ENCODE data around the gene RNF2.

Gene RNF2

DNA sequence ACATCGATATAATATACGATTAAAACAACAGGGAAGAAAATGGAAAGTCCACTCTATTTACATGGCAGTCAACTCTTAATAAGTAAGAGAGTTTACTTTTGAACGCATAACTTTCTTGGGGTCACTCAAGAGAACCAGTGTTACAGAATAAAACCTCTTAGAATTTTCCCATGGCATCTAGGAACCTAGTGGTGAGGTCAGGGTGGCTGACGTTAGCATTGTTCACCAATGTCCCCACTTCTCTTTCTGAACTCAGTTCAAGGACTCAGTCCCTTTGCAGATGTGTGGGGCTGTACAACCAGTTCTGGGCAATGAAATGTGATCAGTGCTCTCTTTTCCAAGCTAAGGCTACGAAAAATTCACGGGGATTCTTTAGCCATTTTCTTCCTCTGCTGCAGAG lies 2.6 kb upstream of the RNF2 start:
- Histone ChIP-seq H3K27ac (replicated peaks) (no peak overlapping the region), H3K4me3 (replicated peaks; ENCODE audit: insufficient read depth, low read length) (no peak overlapping the region), H3K27me3 (ENCODE audit: insufficient read depth, poor library complexity, severe bottlenecking) (no peaks in the 10 kb centered on the region)
- no peak for DNase-seq (ENCODE audit: low read depth in 1 of 2, low spot score in 1 of 2)
- TF ChIP-seq SPI1 (IDR thresholded peaks at IDR 0.05; ENCODE audit: borderline replicate concordance, low read depth) = no peak
- TF ChIP-seq, protein P1, sequence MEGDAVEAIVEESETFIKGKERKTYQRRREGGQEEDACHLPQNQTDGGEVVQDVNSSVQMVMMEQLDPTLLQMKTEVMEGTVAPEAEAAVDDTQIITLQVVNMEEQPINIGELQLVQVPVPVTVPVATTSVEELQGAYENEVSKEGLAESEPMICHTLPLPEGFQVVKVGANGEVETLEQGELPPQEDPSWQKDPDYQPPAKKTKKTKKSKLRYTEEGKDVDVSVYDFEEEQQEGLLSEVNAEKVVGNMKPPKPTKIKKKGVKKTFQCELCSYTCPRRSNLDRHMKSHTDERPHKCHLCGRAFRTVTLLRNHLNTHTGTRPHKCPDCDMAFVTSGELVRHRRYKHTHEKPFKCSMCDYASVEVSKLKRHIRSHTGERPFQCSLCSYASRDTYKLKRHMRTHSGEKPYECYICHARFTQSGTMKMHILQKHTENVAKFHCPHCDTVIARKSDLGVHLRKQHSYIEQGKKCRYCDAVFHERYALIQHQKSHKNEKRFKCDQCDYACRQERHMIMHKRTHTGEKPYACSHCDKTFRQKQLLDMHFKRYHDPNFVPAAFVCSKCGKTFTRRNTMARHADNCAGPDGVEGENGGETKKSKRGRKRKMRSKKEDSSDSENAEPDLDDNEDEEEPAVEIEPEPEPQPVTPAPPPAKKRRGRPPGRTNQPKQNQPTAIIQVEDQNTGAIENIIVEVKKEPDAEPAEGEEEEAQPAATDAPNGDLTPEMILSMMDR (IDR thresholded peaks at IDR 0.05; ENCODE audit: insufficient read depth, low read length) = no peak
- TF ChIP-seq, protein P2, sequence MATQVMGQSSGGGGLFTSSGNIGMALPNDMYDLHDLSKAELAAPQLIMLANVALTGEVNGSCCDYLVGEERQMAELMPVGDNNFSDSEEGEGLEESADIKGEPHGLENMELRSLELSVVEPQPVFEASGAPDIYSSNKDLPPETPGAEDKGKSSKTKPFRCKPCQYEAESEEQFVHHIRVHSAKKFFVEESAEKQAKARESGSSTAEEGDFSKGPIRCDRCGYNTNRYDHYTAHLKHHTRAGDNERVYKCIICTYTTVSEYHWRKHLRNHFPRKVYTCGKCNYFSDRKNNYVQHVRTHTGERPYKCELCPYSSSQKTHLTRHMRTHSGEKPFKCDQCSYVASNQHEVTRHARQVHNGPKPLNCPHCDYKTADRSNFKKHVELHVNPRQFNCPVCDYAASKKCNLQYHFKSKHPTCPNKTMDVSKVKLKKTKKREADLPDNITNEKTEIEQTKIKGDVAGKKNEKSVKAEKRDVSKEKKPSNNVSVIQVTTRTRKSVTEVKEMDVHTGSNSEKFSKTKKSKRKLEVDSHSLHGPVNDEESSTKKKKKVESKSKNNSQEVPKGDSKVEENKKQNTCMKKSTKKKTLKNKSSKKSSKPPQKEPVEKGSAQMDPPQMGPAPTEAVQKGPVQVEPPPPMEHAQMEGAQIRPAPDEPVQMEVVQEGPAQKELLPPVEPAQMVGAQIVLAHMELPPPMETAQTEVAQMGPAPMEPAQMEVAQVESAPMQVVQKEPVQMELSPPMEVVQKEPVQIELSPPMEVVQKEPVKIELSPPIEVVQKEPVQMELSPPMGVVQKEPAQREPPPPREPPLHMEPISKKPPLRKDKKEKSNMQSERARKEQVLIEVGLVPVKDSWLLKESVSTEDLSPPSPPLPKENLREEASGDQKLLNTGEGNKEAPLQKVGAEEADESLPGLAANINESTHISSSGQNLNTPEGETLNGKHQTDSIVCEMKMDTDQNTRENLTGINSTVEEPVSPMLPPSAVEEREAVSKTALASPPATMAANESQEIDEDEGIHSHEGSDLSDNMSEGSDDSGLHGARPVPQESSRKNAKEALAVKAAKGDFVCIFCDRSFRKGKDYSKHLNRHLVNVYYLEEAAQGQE (IDR thresholded peaks at IDR 0.05; ENCODE audit: insufficient replicate concordance, low read depth) = no peak
- TF ChIP-seq POLR2AphosphoS5 (IDR thresholded peaks at IDR 0.05; ENCODE audit: low read depth) = no peak
- no peak for TF ChIP-seq GABPA (IDR thresholded peaks at IDR 0.05; ENCODE audit: low read depth)

GRCh38 chr1:185044387-185044786 lies 971 bp upstream of the RNF2 start:
- no peak for DNase-seq (ENCODE audit: low read depth in 1 of 2, low spot score in 1 of 2)
- TF ChIP-seq GABPA (IDR thresholded peaks at IDR 0.05; ENCODE audit: low read depth) = no peak
- TF ChIP-seq, protein P1 (IDR thresholded peaks at IDR 0.05; ENCODE audit: insufficient read depth, low read length) = no peak
- no peak for TF ChIP-seq SPI1 (IDR thresholded peaks at IDR 0.05; ENCODE audit: borderline replicate concordance, low read depth)
- TF ChIP-seq, protein P2 (IDR thresholded peaks at IDR 0.05; ENCODE audit: insufficient replicate concordance, low read depth) = no peak
- no peak for TF ChIP-seq POLR2AphosphoS5 (IDR thresholded peaks at IDR 0.05; ENCODE audit: low read depth)
- H3K27me3 ChIP-seq (ENCODE audit: insufficient read depth, poor library complexity, severe bottlenecking) = no peaks in the 10 kb centered on the region
- no peak overlapping the region for H3K4me3 ChIP-seq (replicated peaks; ENCODE audit: insufficient read depth, low read length)
- no peak overlapping the region for H3K27ac ChIP-seq (replicated peaks)

- peak in 1 of 2 experiments; percentile 27 for DNase-seq (ENCODE audit: low read depth in 1 of 2, low spot score in 1 of 2)
- no peaks in the 10 kb centered on the region for H3K27me3 ChIP-seq (ENCODE audit: insufficient read depth, poor library complexity, severe bottlenecking)
- peak overlapping the region; percentile 88 for H3K4me3 ChIP-seq (replicated peaks; ENCODE audit: insufficient read depth, low read length)
- TF ChIP-seq, protein P2 (IDR thresholded peaks at IDR 0.05; ENCODE audit: insufficient replicate concordance, low read depth) = no peak
- TF ChIP-seq POLR2AphosphoS5 (IDR thresholded peaks at IDR 0.05; ENCODE audit: low read depth) (no peak), SPI1 (IDR thresholded peaks at IDR 0.05; ENCODE audit: borderline replicate concordance, low read depth) (no peak), GABPA (IDR thresholded peaks at IDR 0.05; ENCODE audit: low read depth) (no peak)
- TF ChIP-seq, protein P1 (IDR thresholded peaks at IDR 0.05; ENCODE audit: insufficient read depth, low read length) = no peak
- H3K27ac ChIP-seq (replicated peaks) = peak overlapping the region; percentile 70
These were observed 595 bp downstream of the RNF2 start for GRCh38 chr1:185045814-185046492.
